ENCODE measurements around the gene CACHD1. TPM values are rescaled to one million over a fixed set of nuclear protein-coding genes. Genes with fewer than 3 reads are reported as not detected.

CACHD1 gene
- total and polyA plus RNA-seq, 2 of the 4 experiments (the other 2 are of a cell fraction): 2.9 to 5.9 TPM

- Histone ChIP-seq H3K9me3 (ENCODE audit: control insufficient read depth, insufficient read depth, low read length) (no peaks in the 10 kb centered on the region), H2AK9ac (replicated peaks; ENCODE audit: low read depth, low read length, poor library complexity) (no peak overlapping the region), H2BK5ac (ENCODE audit: low read depth, low read length, poor library complexity, severe bottlenecking) (no peak overlapping the region), H3K4ac (ENCODE audit: low read depth, low read length) (no peak overlapping the region), H3K4me1 (ENCODE audit: control insufficient read depth, insufficient read depth, low read length) (peaks cover 2% of the 10 kb centered on the region; the same call in 1 of the 2 replicates), H2AFZ (replicated peaks; ENCODE audit: low read length, poor library complexity) (no peak overlapping the region), H4K91ac (ENCODE audit: insufficient read depth, low read depth, low read length) (no peak overlapping the region), H3K14ac (replicated peaks; ENCODE audit: low read depth, low read length) (no peak overlapping the region), H4K5ac (ENCODE audit: low read depth, low read length) (no peak overlapping the region), H3K56ac (ENCODE audit: extremely low read depth, insufficient read depth, low read length) (no peak overlapping the region), H4K8ac (ENCODE audit: low read depth in 2 of 2, low read length in 2 of 2) (no peak overlapping the region), H3K23ac (ENCODE audit: low read depth, low read length) (no peak overlapping the region), H2BK15ac (ENCODE audit: low read depth, low read length) (no peak overlapping the region), H3K9me1 (ENCODE audit: insufficient read depth, low read length) (no peaks in the 10 kb centered on the region), H3K18ac (ENCODE audit: low read depth, low read length) (no peak overlapping the region), H3K27ac (ENCODE audit: insufficient read depth, low read length) (no peak overlapping the region), H3K9ac (ENCODE audit: low read depth, low read length) (no peak overlapping the region), H3K27me3 (ENCODE audit: control insufficient read depth, insufficient read depth, low read length) (peaks cover 3% of the 10 kb centered on the region), H3K4me2 (ENCODE audit: low read depth, low read length) (no peak overlapping the region), H3K79me1 (ENCODE audit: low read depth in 1 of 2, low read length in 2 of 2) (no peaks in the 10 kb centered on the region), H3K36me3 (ENCODE audit: control insufficient read depth, insufficient read depth, low read length) (no peaks in the 10 kb centered on the region), H4K20me1 (ENCODE audit: insufficient read depth, low read length) (no peaks in the 10 kb centered on the region), H3K4me3 (ENCODE audit: insufficient read depth, low read depth, low read length) (no peak overlapping the region), H2AK5ac (ENCODE audit: low read depth, low read length) (no peak overlapping the region), H2BK20ac (ENCODE audit: low read depth, low read length) (no peak overlapping the region), H2BK120ac (ENCODE audit: low read depth, low read length) (no peak overlapping the region)
- intact Hi-C loops (cut with micrococcal nuclease) (no loop called here), in situ Hi-C loops (cut with MboI; ENCODE audit: low sequenced_read_pairs) (no loop called here), dilution Hi-C loops (cut with HindIII; ENCODE audit: low sequenced_read_pairs, unreplicated experiment) (no loop called here)
- DNase-seq: no peak
- CTCF ChIA-PET: interaction anchor here (0.6 kb wide), 1 partner anchor 964 kb away, joined by 3 read pairs; no protein-coding TSS in a partner anchor
- WGBS, 2 experiments (ENCODE audit: extremely low coverage in 2 of 2, insufficient read length in 1 of 2): no CpG with 5 or more reads among the region's 1 CpG
- BruUV-seq (replicated peaks): no TSS peak
- ATAC-seq (ENCODE audit: low read depth): no peak
- TF ChIP-seq CTCF (conservative IDR thresholded peaks at IDR 0.05; ENCODE audit: low read depth, low read length) (no peak), NFE2L2 (IDR thresholded peaks at IDR 0.05; ENCODE audit: low read depth, low read length) (no peak), RCOR1 (IDR thresholded peaks at IDR 0.05; ENCODE audit: insufficient replicate concordance, low read length) (no peak)
- POLR2A ChIA-PET (ENCODE audit: unreplicated experiment): no interaction called here
Measured at GRCh38 chr1:64502083-64502482, 32.2 kb downstream of the CACHD1 start.
